22Rv1 (cell line): ENCODE measurements around the gene IFITM1.
"Not testable (repeated sequence)": the region's sequence is repeated elsewhere in the genome, so short reads cannot be mapped to it uniquely, and the experiment has no call there.

Experiments used
- H3K27ac ChIP-seq: fragments of 450-650 bp; 2 replicates; pipeline ENCODE4 v1.5.1; 2017
- CTCF ChIP-seq: fragments of 450-650 bp; IDR thresholded peaks from 2 replicates; pipeline ENCODE4 v1.5.1; 2017; ENCODE audit warnings: mild to moderate bottlenecking
- ZFX ChIP-seq: fragments of 450-650 bp; IDR thresholded peaks from 2 replicates; pipeline ENCODE4 v1.6.1; 2017; ENCODE audit warnings: antibody characterized with exemption, borderline replicate concordance

Gene IFITM1

GRCh38 chr11:330694-331357 lies 17.0 kb downstream of the IFITM1 start:
- H3K27ac ChIP-seq, result no peak overlapping the region

GRCh38 chr11:331358-332060 lies 17.7 kb downstream of the IFITM1 start:
- TF ChIP-seq CTCF, result no peak
- no peak for TF ChIP-seq ZFX
- H3K27ac ChIP-seq, result no peak overlapping the region

More at GRCh38 chr11:330694-331357, 17.0 kb downstream of the IFITM1 start:
- TF ChIP-seq ZFX (no peak), CTCF (no peak)

DNA sequence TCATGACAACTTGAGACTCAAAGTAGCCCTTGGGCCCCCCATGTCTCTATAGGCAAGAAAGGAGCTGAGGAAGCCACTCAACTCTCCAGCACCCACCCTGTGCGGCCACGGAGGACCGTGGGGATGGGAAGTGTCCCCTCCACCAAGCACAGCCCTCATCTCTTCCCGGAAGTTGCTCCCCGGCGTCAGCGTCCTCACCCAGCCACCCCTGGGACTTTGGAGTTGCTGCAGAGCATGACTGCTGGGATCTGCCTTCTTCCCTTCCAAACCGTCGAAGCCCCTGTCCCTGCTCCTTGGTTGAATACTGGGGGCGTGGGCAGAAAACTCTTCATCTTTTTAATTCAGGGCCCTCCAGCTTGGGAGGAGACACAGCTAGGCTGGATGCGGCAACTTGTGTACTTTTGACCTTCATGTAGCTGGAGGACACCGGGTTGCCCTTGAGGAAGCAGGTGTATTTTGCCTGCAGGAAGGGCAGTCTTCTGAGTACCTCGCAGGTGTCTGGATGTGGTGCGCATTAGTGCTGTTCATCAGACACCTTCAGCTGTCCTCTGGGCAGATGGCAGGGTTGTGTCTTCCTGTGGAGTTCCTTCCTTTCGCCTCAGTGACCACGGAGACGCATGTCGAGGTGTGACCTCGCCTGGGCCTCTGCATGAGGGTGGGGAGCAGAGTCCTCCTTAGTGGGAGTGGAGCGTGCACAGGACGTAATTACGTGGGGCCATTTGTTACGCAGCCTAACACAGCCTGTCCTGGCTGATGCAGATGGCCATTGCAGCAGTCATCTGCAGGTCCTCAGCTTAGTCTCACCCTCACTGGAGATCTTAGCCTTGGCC lies 19.0 kb downstream of the IFITM1 start:
- no peak overlapping the region for H3K27ac ChIP-seq
- no peak for TF ChIP-seq ZFX
- no peak for TF ChIP-seq CTCF

GRCh38 chr11:333616-334263 lies 19.9 kb downstream of the IFITM1 start:
- H3K27ac ChIP-seq, result not testable (repeated sequence)

- no peak for TF ChIP-seq ZFX
- no peak for TF ChIP-seq CTCF
- no peak overlapping the region for H3K27ac ChIP-seq
Observed at GRCh38 chr11:334264-334994, 20.6 kb downstream of the IFITM1 start.

- TF ChIP-seq ZFX (no peak), CTCF (no peak)
Observed at GRCh38 chr11:335779-336658, 22.2 kb downstream of the IFITM1 start.

More at GRCh38 chr11:335779-336658, 22.2 kb downstream of the IFITM1 start:
- no peak overlapping the region for H3K27ac ChIP-seq
